ENCODE data around the gene LIPI. TPM values are rescaled to one million over a fixed set of nuclear protein-coding genes. Genes with fewer than 3 reads are reported as not detected.

The LIPI gene
- total and polyA plus RNA-seq, 2 donors (not counting 1 experiment from before 2014, with no cell fraction given): not detected

- Histone ChIP-seq H3K36me3 (ENCODE audit: control insufficient read depth, insufficient read depth, low read length) (no peaks in the 10 kb centered on the region), H3K4me3 (replicated peaks in 1 of 4; ENCODE audit: control extremely low read depth in 1 of 4, insufficient read depth in 1 of 4, low read depth in 3 of 4, low read length in 4 of 4) (no peak overlapping the region), H3K79me2 (ENCODE audit: control insufficient read depth, insufficient read depth, low read length) (no peaks in the 10 kb centered on the region), H3K27ac (ENCODE audit: insufficient read depth, low read length) (no peak overlapping the region), H3K9me3 (ENCODE audit: control insufficient read depth, insufficient read depth, low read depth, low read length) (no peaks in the 10 kb centered on the region), H3K4me2 (ENCODE audit: extremely low read depth, insufficient read depth, low read length) (no peak overlapping the region), H2AFZ (ENCODE audit: low read length) (no peak overlapping the region), H3K27me3 (ENCODE audit: control insufficient read depth, insufficient read depth, low read length) (no peaks in the 10 kb centered on the region), H3K4me1 (ENCODE audit: control insufficient read depth, extremely low read depth, insufficient read depth, low read length) (no peaks in the 10 kb centered on the region), H3K9ac (ENCODE audit: insufficient read depth, low read length) (no peak overlapping the region), H4K20me1 (ENCODE audit: control insufficient read depth, extremely low read depth, insufficient read depth, low read length) (no peaks in the 10 kb centered on the region)
- no peak for DNase-seq (ENCODE audit: low read depth in 2 of 2)
- TF ChIP-seq CTCF (conservative IDR thresholded peaks at IDR 0.05 in 1 of 2, IDR thresholded peaks at IDR 0.05 in 1 of 2; ENCODE audit: low read depth in 1 of 2, low read length in 2 of 2): no peak
- no peak for TF ChIP-seq EZH2 (IDR thresholded peaks at IDR 0.05; ENCODE audit: low read length, missing control alignments)
Measured at GRCh38 chr21:14143999-14144398, 66.8 kb downstream of the LIPI start.

GRCh38 chr21:14124266-14124665 is 86.5 kb downstream of the LIPI start:
- no peak for DNase-seq (ENCODE audit: low read depth in 2 of 2)
- Histone ChIP-seq H3K9ac (ENCODE audit: insufficient read depth, low read length) (no peak overlapping the region), H3K27ac (ENCODE audit: insufficient read depth, low read length) (no peak overlapping the region), H3K4me2 (ENCODE audit: extremely low read depth, insufficient read depth, low read length) (no peak overlapping the region), H3K4me3 (replicated peaks in 1 of 4; ENCODE audit: control extremely low read depth in 1 of 4, insufficient read depth in 1 of 4, low read depth in 3 of 4, low read length in 4 of 4) (no peak overlapping the region), H3K27me3 (ENCODE audit: control insufficient read depth, insufficient read depth, low read length) (no peaks in the 10 kb centered on the region), H3K79me2 (ENCODE audit: control insufficient read depth, insufficient read depth, low read length) (no peaks in the 10 kb centered on the region), H4K20me1 (ENCODE audit: control insufficient read depth, extremely low read depth, insufficient read depth, low read length) (no peaks in the 10 kb centered on the region), H2AFZ (ENCODE audit: low read length) (no peak overlapping the region), H3K9me3 (ENCODE audit: control insufficient read depth, insufficient read depth, low read depth, low read length) (no peaks in the 10 kb centered on the region), H3K4me1 (ENCODE audit: control insufficient read depth, extremely low read depth, insufficient read depth, low read length) (no peaks in the 10 kb centered on the region), H3K36me3 (ENCODE audit: control insufficient read depth, insufficient read depth, low read length) (no peaks in the 10 kb centered on the region)
- TF ChIP-seq EZH2 (IDR thresholded peaks at IDR 0.05; ENCODE audit: low read length, missing control alignments) (no peak), CTCF (conservative IDR thresholded peaks at IDR 0.05 in 1 of 2, IDR thresholded peaks at IDR 0.05 in 1 of 2; ENCODE audit: low read depth in 1 of 2, low read length in 2 of 2) (no peak)

GRCh38 chr21:14121719-14122118 is 89.0 kb downstream of the LIPI start:
- no peak for DNase-seq (ENCODE audit: low read depth in 2 of 2)
- H3K27ac ChIP-seq (ENCODE audit: insufficient read depth, low read length): no peak overlapping the region
- no peaks in the 10 kb centered on the region for H3K79me2 ChIP-seq (ENCODE audit: control insufficient read depth, insufficient read depth, low read length)
- H3K27me3 ChIP-seq (ENCODE audit: control insufficient read depth, insufficient read depth, low read length): no peaks in the 10 kb centered on the region
- no peaks in the 10 kb centered on the region for H3K9me3 ChIP-seq (ENCODE audit: control insufficient read depth, insufficient read depth, low read depth, low read length)
- H3K4me1 ChIP-seq (ENCODE audit: control insufficient read depth, extremely low read depth, insufficient read depth, low read length): no peaks in the 10 kb centered on the region
- H3K4me2 ChIP-seq (ENCODE audit: extremely low read depth, insufficient read depth, low read length): no peak overlapping the region
- no peak overlapping the region for H3K9ac ChIP-seq (ENCODE audit: insufficient read depth, low read length)
- H3K4me3 ChIP-seq (replicated peaks in 1 of 4; ENCODE audit: control extremely low read depth in 1 of 4, insufficient read depth in 1 of 4, low read depth in 3 of 4, low read length in 4 of 4): no peak overlapping the region
- H3K36me3 ChIP-seq (ENCODE audit: control insufficient read depth, insufficient read depth, low read length): no peaks in the 10 kb centered on the region
- H2AFZ ChIP-seq (ENCODE audit: low read length): no peak overlapping the region
- TF ChIP-seq CTCF (conservative IDR thresholded peaks at IDR 0.05 in 1 of 2, IDR thresholded peaks at IDR 0.05 in 1 of 2; ENCODE audit: low read depth in 1 of 2, low read length in 2 of 2) (no peak), EZH2 (IDR thresholded peaks at IDR 0.05; ENCODE audit: low read length, missing control alignments) (no peak)
- H4K20me1 ChIP-seq (ENCODE audit: control insufficient read depth, extremely low read depth, insufficient read depth, low read length): no peaks in the 10 kb centered on the region

Data from fibroblast of lung (primary cell).